ENCODE results near the gene PRKCSH. TPM values are rescaled to one million over a fixed set of nuclear protein-coding genes. Genes with fewer than 3 reads are reported as not detected.

Gene PRKCSH
- total and polyA plus RNA-seq, 2 donors from 2014 or later: 182 to 278 TPM

GRCh38 chr19:11390359-11390758, 45.1 kb upstream of the PRKCSH start:
- Histone ChIP-seq H3K27ac (ENCODE audit: low read depth in 2 of 2, low read length in 2 of 2) (no peak overlapping the region), H3K4me3 (ENCODE audit: low read length in 3 of 3) (no peak overlapping the region), H3K9me3 (ENCODE audit: control insufficient read depth in 2 of 3, insufficient read depth in 1 of 3, low read length in 3 of 3) (peaks cover 0 to 6% (median 0%) of the 10 kb centered on the region in 3 donors), H3K27me3 (ENCODE audit: control insufficient read depth, insufficient read depth, low read length) (no peaks in the 10 kb centered on the region), H3K36me3 (ENCODE audit: control insufficient read depth in 2 of 3, insufficient read depth in 3 of 3, low read length in 3 of 3) (peaks cover 0 to 4% (median 0%) of the 10 kb centered on the region in 3 donors), H3K4me1 (ENCODE audit: control insufficient read depth in 2 of 3, insufficient read depth in 2 of 3, low read depth in 1 of 3, low read length in 3 of 3) (no peaks in the 10 kb centered on the region), H3K9ac (ENCODE audit: low read length in 3 of 3) (no peak overlapping the region)
- intact Hi-C loops (cut with DNase I): no loop called here
- no peak for TF ChIP-seq CTCF (IDR thresholded peaks at IDR 0.05; ENCODE audit: borderline replicate concordance, extremely low read depth, insufficient read depth)
- FAIRE-seq: no peak
- no peak for DNase-seq

- DNase-seq: no peak
- no peak for FAIRE-seq
These were observed 44.3 kb upstream of the PRKCSH start for GRCh38 chr19:11390933-11391680.

GRCh38 chr19:11397089-11397610, 38.3 kb upstream of the PRKCSH start:
- H3K4me3 ChIP-seq (ENCODE audit: low read length in 3 of 3): no peak overlapping the region
- no peaks in the 10 kb centered on the region for H3K4me1 ChIP-seq (ENCODE audit: control insufficient read depth in 2 of 3, insufficient read depth in 2 of 3, low read depth in 1 of 3, low read length in 3 of 3)
- no peak for TF ChIP-seq CTCF (IDR thresholded peaks at IDR 0.05; ENCODE audit: borderline replicate concordance, extremely low read depth, insufficient read depth)
- DNase-seq: no peak
- intact Hi-C loops (cut with DNase I): no loop called here
- no peak overlapping the region for H3K27ac ChIP-seq (ENCODE audit: low read depth in 2 of 2, low read length in 2 of 2)
- H3K36me3 ChIP-seq (ENCODE audit: control insufficient read depth in 2 of 3, insufficient read depth in 3 of 3, low read length in 3 of 3): peaks cover 0 to 20% (median 2%) of the 10 kb centered on the region in 3 donors
- no peaks in the 10 kb centered on the region for H3K9me3 ChIP-seq (ENCODE audit: control insufficient read depth in 2 of 3, insufficient read depth in 1 of 3, low read length in 3 of 3)
- H3K9ac ChIP-seq (ENCODE audit: low read length in 3 of 3): no peak overlapping the region
- no peak for FAIRE-seq
- no peaks in the 10 kb centered on the region for H3K27me3 ChIP-seq (ENCODE audit: control insufficient read depth, insufficient read depth, low read length)

More at GRCh38 chr19:11390933-11391680, 44.3 kb upstream of the PRKCSH start:
- no peak overlapping the region for H3K4me3 ChIP-seq (ENCODE audit: low read length in 3 of 3)
- H3K36me3 ChIP-seq (ENCODE audit: control insufficient read depth in 2 of 3, insufficient read depth in 3 of 3, low read length in 3 of 3): peaks cover 0 to 4% (median 0%) of the 10 kb centered on the region in 3 donors
- H3K9me3 ChIP-seq (ENCODE audit: control insufficient read depth in 2 of 3, insufficient read depth in 1 of 3, low read length in 3 of 3): peaks cover 0 to 6% (median 0%) of the 10 kb centered on the region in 3 donors
- H3K4me1 ChIP-seq (ENCODE audit: control insufficient read depth in 2 of 3, insufficient read depth in 2 of 3, low read depth in 1 of 3, low read length in 3 of 3): no peaks in the 10 kb centered on the region
- H3K27me3 ChIP-seq (ENCODE audit: control insufficient read depth, insufficient read depth, low read length): no peaks in the 10 kb centered on the region
- intact Hi-C loops (cut with DNase I): no loop called here
- no peak overlapping the region for H3K9ac ChIP-seq (ENCODE audit: low read length in 3 of 3)
- H3K27ac ChIP-seq (ENCODE audit: low read depth in 2 of 2, low read length in 2 of 2): no peak overlapping the region
- TF ChIP-seq CTCF (IDR thresholded peaks at IDR 0.05; ENCODE audit: borderline replicate concordance, extremely low read depth, insufficient read depth): no peak

Data from kidney (tissue), 14 donors.